ENCODE measurements around the gene RNF31.

Gene RNF31

GRCh38 chr14:24182110-24182882 lies 35.0 kb downstream of the RNF31 start:
- DNase-seq (ENCODE audit: low spot score) = no peak

- no peak for DNase-seq (ENCODE audit: low spot score)
Observed at GRCh38 chr14:24183014-24183481, 35.8 kb downstream of the RNF31 start.

DNA sequence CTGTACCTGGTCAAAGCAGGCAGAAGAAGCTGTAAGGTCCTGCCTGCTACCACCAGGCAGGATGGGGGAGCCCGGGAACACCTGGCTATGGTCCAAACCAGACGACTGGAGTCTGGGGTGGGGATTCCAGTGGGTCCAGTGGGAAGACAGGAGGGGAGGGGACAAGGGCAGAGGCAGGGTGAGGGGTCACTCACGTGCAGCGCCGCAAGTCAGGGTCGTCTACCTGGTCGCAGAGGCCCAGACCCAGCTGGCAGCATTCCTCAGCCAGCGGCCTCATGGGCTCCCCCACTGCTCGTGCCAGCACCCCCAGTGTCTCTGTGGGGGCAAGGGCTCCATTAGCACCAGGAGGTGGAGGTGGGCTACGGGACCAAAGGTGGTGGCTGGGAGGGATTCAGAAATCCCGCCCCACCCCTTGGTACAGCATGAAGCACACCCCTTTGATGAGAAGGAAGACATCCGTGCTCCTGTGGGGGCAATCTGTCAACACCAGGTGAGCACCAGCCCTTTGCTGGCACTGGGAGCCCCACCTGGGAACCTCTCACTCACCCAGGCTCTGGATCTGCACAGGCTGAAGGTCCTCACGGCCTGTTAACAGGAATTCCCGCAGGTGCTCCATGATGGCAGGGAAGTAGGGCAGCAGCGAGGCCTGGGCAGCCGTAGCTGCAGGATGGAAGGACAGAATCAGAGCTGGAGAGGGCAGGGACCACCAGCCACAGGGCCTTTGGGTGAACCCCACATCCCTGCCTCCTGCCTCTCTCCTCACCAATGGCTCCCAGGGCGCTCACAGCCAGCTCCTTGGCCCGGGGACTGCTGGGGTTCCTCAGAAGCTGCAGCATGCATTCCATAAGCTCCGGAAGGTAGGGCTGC lies 37.0 kb downstream of the RNF31 start:
- DNase-seq (ENCODE audit: low spot score) = no peak

GRCh38 chr14:24185026-24185425 lies 37.7 kb downstream of the RNF31 start:
- no peak for DNase-seq (ENCODE audit: low spot score)

DNA sequence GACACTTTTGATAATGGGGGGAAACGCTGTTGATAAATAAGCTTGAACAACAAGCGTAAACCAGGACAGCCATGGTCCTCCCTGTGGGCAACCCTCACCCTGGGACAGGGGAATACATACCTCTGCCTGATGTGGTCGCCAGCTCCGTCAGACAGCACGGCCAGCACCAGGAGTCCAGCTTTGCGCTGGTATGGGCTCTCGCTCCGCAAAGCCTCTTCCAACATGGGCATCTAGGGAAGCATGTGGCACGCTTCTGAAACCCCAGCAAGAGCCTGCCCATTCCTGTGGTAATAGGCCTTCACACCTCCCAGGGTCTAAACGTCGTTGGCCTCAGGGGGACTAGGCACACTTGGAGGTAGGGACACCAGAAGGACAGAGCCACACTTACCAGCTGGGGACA lies 38.4 kb downstream of the RNF31 start:
- DNase-seq (ENCODE audit: low spot score) = no peak

DNA sequence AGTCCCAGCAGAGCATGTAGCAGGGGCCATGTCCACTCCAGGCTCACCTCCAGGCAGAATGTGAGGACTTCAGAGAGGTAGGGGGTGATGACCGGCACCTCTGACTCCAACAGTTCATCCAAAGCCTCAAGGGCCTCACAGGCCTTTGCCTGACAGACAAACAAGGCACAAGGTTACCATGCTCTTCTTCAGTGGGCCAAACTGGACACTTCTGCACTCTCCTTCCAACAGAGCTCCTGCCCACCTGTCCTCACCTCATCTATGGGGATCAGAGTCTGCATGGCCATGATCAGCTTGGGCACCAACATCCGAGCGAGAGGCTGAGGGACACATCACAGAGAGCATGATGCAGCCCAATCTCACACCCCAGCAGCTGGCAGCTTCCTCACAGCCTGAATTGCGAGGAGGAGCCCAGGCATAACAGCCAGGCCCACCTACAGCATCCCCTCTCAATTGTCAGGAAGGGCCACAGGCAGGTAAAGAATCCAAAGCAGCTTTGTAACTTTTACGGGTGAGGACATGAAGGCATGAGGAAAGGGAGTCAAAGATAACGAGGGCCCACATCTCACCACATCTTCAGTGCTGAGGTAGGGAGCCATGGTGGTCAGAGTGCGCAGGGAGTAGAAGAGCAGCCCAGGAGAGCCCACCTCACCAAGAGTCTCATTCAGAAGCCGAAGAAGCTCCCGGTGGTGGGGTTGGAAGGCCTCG lies 39.7 kb downstream of the RNF31 start:
- no peak for DNase-seq (ENCODE audit: low spot score)

DNA sequence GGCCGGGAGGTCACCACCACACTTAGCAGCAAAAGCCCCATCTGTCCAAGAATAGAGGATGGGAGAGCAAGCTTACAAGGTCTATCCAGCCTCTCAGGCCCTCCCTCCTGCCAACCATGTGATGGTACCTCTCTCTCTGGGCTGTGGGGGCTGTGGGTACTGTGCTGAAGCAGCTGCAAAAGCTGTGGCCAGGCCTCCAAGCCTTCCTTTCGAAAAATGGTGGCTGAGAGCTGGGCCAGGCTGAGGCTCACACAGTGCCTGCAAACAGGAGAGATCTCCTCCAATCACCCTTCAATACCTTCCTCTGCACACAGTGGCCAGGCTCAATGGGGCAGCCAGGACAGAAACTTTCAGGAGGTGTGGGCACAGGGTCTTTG lies 40.2 kb downstream of the RNF31 start:
- no peak for DNase-seq (ENCODE audit: low spot score)

GRCh38 chr14:24188251-24189058 lies 41.2 kb downstream of the RNF31 start, which contains the start of gene IPO4:
Gene IPO4 (minus strand): TSS chr14:24188816. CDS start chr14:24188787, 29 bp downstream.
- DNase-seq (ENCODE audit: low spot score) = peak; percentile 84

GRCh38 chr14:24189059-24189375 lies 41.7 kb downstream of the RNF31 start:
- no peak for DNase-seq (ENCODE audit: low spot score)

DNA sequence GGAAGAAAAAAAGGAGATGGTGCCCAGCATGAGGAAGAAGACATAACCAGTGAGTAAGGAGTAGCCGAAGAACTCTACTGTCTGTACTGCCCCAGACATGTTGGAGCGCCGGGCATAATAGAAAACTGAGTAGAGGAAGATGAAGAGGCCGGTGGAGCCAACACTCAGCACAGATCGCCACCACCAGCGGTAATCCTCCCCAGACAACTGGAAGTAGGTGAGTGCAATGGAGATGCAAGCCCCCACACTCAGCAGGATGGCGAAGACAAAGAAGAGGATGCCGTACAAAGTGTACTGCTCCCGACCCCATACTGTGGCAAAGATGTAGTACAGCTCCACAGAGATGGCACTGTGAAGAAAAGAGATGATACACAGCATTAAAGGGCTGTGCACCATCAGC lies 42.2 kb downstream of the RNF31 start:
- no peak for DNase-seq (ENCODE audit: low spot score)

DNA sequence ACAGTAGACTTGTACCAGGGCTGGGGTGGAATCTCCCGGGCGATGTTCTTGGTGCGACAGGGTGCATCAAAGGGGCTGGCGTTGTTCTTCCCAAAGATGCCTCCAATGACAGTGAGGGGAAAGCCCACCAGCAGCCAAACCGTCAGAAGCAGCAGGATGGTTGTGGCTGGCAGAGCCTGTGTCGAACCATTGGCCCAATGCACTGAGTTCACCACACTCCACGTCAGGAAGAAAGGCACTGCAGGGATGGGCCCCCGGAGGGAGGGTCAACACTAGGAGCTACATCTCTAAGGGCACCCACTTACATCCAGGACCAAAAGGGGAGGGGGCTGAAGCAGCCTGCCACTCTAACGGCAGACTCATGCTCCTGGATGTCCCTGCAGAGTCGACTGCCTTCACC lies 43.1 kb downstream of the RNF31 start:
- DNase-seq (ENCODE audit: low spot score) = no peak

DNA sequence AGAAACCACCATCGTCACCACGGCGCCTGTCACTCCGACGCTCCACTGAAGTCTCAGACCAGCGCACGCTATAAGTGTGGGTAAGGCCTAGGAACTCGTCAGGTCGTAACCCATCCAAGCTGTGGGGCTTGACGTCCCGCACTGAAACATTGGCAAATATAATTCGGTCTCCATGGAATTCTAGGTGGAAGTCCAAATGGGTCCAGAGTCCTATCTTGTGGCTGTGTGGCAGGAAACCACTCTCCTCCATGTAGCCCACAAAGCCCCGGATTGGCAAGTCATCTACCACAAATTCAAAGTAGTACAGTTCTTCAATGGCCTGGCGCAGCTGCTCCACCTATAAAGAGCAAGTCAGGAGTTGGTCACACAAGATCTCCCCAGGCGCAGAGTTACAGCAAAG lies 45.6 kb downstream of the RNF31 start:
- DNase-seq (ENCODE audit: low spot score) = no peak

DNA sequence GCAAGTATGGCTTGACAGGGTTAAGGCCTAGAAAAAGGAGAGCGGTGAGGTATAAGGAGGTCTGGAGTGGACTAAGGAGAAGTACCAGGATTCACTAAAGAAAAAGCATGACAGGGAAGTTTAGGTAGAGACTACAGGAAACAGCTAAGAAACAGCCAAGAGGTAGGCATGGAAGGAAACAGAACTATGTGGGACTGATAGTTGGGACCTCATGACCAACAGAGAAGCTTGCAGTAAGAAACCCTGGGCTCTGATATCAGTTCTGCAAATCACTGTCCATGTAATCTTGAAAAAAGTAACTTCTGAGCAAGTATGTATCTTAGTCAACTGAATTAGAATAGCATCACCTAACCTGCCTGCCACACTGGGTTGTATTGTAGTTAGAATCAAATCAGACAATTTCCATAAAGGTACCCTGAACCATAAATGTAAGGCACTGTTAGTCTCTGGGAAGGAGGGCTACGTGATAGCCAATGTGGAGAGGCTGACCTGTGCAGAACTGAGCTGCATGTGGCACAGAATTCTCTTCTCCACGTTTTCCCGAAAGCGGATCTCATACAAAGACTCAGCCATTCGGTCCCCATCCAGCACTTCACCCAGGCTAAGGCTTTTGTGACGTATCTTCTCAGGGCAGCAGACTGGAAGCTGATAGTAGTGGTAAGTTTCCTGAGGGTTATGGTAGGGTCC lies 47.0 kb downstream of the RNF31 start:
- no peak for DNase-seq (ENCODE audit: low spot score)

DNA sequence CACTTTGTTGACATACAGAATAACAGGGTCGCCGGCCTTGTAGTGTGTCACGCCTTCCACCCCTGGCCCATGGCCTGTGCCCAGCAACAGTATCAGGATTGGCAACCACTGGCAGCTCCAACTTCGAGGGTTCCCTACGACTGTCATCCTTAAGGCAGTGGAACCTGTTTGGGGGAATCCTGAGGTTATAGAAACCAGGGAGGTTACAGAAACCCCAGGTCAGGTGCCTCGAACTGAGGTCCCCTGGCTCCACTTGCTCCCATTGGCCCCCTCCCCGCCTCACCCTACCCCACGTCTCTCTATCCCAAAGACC lies 47.5 kb downstream of the RNF31 start:
- DNase-seq (ENCODE audit: low spot score) = no peak

- DNase-seq (ENCODE audit: low spot score) = peak; percentile 84
Observed at GRCh38 chr14:24195186-24196070, 48.1 kb downstream of the RNF31 start, which contains the start of gene TM9SF1. Gene TM9SF1 (minus strand): TSS chr14:24195441. CDS start chr14:24195019, 422 bp downstream.

- DNase-seq (ENCODE audit: low spot score) = peak; percentile 39
Observed at GRCh38 chr14:24196071-24197055, 49.1 kb downstream of the RNF31 start.

GRCh38 chr14:24197056-24197450 lies 49.8 kb downstream of the RNF31 start:
- no peak for DNase-seq (ENCODE audit: low spot score)

GRCh38 chr14:24198814-24199524 lies 51.7 kb downstream of the RNF31 start:
- no peak for DNase-seq (ENCODE audit: low spot score)

All from hematopoietic multipotent progenitor cell treated with erythropoietin and hydrocortisone succinate and interleukin-3 and kit ligand, for 15 days (in vitro differentiated cells).